K562 (cell line): ENCODE data around the gene EIF2S2. TPM values are rescaled to one million over a fixed set of nuclear protein-coding genes. Genes with fewer than 3 reads are reported as not detected.

Source experiments
- AFF4 ChIP-seq: sonication (generic); formaldehyde crosslinking; IDR thresholded peaks from 2 replicates; pipeline ENCODE4 v1.8.0; 2023; ENCODE audit warnings: mild to moderate bottlenecking, missing genetic modification reagents
- E2F4 ChIP-seq: sonication (generic); formaldehyde crosslinking; IDR thresholded peaks from 2 replicates; pipeline ENCODE4 v1.8.0; 2022; ENCODE audit warnings: mild to moderate bottlenecking, low read depth, missing genetic modification reagents
- FOXA3 ChIP-seq, 2 experiments: fragments of 450-650 bp in 1 of 2; sonication (generic) in 1 of 2; formaldehyde crosslinking; IDR thresholded peaks in 1 of 2; conservative IDR thresholded peaks in 1 of 2; 2 replicates each; pipeline versions ENCODE4 v1.4.0 to v1.8.0; 2020 to 2022; ENCODE audit warnings: mild to moderate bottlenecking in 2 of 2, missing genetic modification reagents in 1 of 2
- FOXM1 ChIP-seq, 2 experiments: fragments of 450-650 bp in 1 of 2; sonication (generic) in 1 of 2; formaldehyde crosslinking in 1 of 2; IDR thresholded peaks; 2 replicates each; pipeline versions ENCODE4 v1.6.1 to v1.9.0; 2017 to 2022; ENCODE audit warnings: low read depth in 2 of 2, mild to moderate bottlenecking in 2 of 2, missing genetic modification reagents in 1 of 2, moderate library complexity in 1 of 2
- HDAC3 ChIP-seq: fragments of 450-650 bp; IDR thresholded peaks from 2 replicates; pipeline ENCODE4 v1.6.1; 2018; ENCODE audit warnings: borderline replicate concordance, mild to moderate bottlenecking, moderate library complexity; ENCODE audit not compliant: partially characterized antibody
- HEY1 ChIP-seq: fragments of 250-450 bp; sonication (Bioruptor Pico); IDR thresholded peaks from 2 replicates; pipeline ENCODE4 v1.5.0; 2020; ENCODE audit warnings: mild to moderate bottlenecking, moderate library complexity, borderline replicate concordance
- KDM1A ChIP-seq, 2 experiments: fragments of 450-650 bp; IDR thresholded peaks; 2 replicates each; pipeline ENCODE4 v1.6.1; 2016; ENCODE audit warnings: mild to moderate bottlenecking in 2 of 2
- MAFK ChIP-seq: IDR thresholded peaks from 2 replicates; pipeline ENCODE4 v1.6.1; 2011; ENCODE audit warnings: low read length, improper control_type of control experiment
- MNT ChIP-seq, 2 experiments: fragments of 450-650 bp; conservative IDR thresholded peaks; 2 replicates each; pipeline ENCODE4 v1.6.1; 2017; ENCODE audit warnings: mild to moderate bottlenecking in 2 of 2, moderate library complexity in 2 of 2
- TRIM28 ChIP-seq: fragments of 450-650 bp; IDR thresholded peaks from 2 replicates; pipeline ENCODE4 v1.6.1; 2017
- ZNF197 ChIP-seq: fragments of 200-800 bp; sonication (Bioruptor generic); IDR thresholded peaks from 2 replicates; pipeline ENCODE4 v1.6.1; 2016; ENCODE audit warnings: low read depth, missing genetic modification characterization, missing compliant biosample characterization
- ZNF449 ChIP-seq: fragments of 250-450 bp; sonication (Bioruptor Pico); IDR thresholded peaks from 2 replicates; pipeline ENCODE4 v1.8.0; 2022; ENCODE audit warnings: moderate library complexity, mild to moderate bottlenecking, inconsistent platforms
- ZNF609 ChIP-seq: sonication (generic); formaldehyde crosslinking; IDR thresholded peaks from 2 replicates; pipeline ENCODE4 v1.8.1; 2023; ENCODE audit warnings: missing genetic modification reagents, mild to moderate bottlenecking, borderline replicate concordance
- polyA plus RNA-seq, 8 experiments: library from polyadenylated mRNA; depleted of rRNA in 4 of 8; stranded (reverse) in 5 of 8; unstranded in 3 of 8; fragments of >200 nt; fragmentation: Nextera tagmentation in 2 of 8; fragmentation: Illumina TruSeq in 1 of 8; extraction: Ambion mirVana in 2 of 8; extraction: Trizol in 1 of 8; gene quantifications; 2 replicates each; pipeline versions ENCODE4 v1.2.1 to v1.2.3, GENCODE V29; 2011 to 2014; ENCODE audit warnings: inconsistent platforms in 1 of 8, missing spikeins in 1 of 8
- total RNA-seq, 7 experiments: library from RNA; depleted of rRNA in 6 of 7; stranded (reverse); fragments of >200 nt in 6 of 7; fragmentation: Illumina TruSeq in 2 of 7; extraction: Trizol in 2 of 7; gene quantifications; 2 replicates each; pipeline versions ENCODE4 v1.2.1 to v1.2.3, GENCODE V29; 2011 to 2021; ENCODE audit warnings: low replicate concordance in 1 of 7

Gene EIF2S2
- total and polyA plus RNA-seq, 9 of the 15 experiments (the other 6 are each of a cell fraction or from before 2014, with no cell fraction given): 79.7 to 220 (median 154) TPM

GRCh38 chr20:34112600-34113101 is 608 bp upstream of the EIF2S2 start (continued):
- TF ChIP-seq ZNF449 (CRISPR knock-in tag): no peak
- no peak for TF ChIP-seq E2F4
- TF ChIP-seq HEY1 (CRISPR knock-in tag): no peak
- no peak for TF ChIP-seq ZNF609 (CRISPR knock-in tag)
- TF ChIP-seq MNT (conservative IDR thresholded peaks at IDR 0.05): no peak; a peak in 2 of 4 replicates
- no peak for TF ChIP-seq FOXA3 (CRISPR knock-in tag; conservative IDR thresholded peaks at IDR 0.05 in 1 of 2, IDR thresholded peaks at IDR 0.05 in 1 of 2)
- no peak for TF ChIP-seq TRIM28
- TF ChIP-seq FOXM1 (IDR thresholded peaks at IDR 0.05; ENCODE audit: low read depth): no peak
- no peak for TF ChIP-seq FOXM1 (CRISPR knock-in tag; IDR thresholded peaks at IDR 0.05; ENCODE audit: low read depth)
- 0 out of 2 replicates have a peak, but pooled peaks have one; percentile 13 for TF ChIP-seq AFF4 (CRISPR knock-in tag)
- TF ChIP-seq HDAC3: peak; percentile 52
- TF ChIP-seq KDM1A (IDR thresholded peaks at IDR 0.05): no peak
- no peak for TF ChIP-seq MAFK
- TF ChIP-seq ZNF197 (CRISPR knock-in tag): no peak
